Measurements from ENCODE around the gene CARM1. TPM values are rescaled to one million over a fixed set of nuclear protein-coding genes. Genes with fewer than 3 reads are reported as not detected.
A peak's percentile ranks its signal among the peaks of the same experiment; 100 is the strongest.

The CARM1 gene
- total RNA-seq (2014; rRNA removed; shearing (Covaris generic)) (118 and 125 TPM in 2 replicates), polyA plus RNA-seq (2016; fragmentation: Nextera tagmentation; extraction: Ambion mirVana) (40.3 and 43.3 TPM in 2 replicates)
- long read RNA-seq, partial matches to known transcripts = 0 of 5 reads
- long read RNA-seq, other reads (novel, unspliced or antisense) = 5 of 5 reads

DNA sequence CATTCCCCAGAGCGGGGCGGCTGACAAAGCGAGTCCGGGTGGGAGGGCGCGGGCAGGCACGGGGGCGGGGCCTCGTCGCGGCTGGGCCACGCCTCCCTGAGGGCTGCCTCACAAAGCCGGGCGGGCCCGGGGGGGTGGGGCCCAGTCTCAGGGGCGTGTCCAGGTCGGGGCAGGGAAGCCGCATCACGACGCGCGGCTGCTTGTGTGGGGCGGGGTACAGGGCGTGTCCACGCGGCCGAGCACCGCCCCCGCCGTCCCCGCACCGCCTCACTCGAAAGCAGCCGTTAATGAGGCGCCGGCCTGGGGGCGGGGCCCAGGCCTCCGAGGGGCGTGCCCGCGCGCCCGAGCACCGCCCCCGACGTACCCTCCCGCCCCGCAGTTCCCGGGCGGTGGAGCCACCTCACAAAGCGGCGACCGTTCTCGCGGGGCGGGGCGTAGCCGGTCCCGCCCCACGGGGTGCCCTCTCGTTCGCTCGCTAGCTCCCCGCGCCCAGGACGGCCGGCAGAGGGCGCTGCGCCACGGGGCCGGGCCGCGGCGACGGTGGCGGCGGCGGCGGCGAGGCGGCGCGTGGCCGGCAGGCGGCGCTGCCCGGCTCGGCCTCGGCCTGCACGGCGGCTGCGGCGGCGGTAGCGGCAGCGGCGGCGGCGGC is at the start of gene CARM1:
TSS of gene CARM1 (plus strand) at position 599 of the 649 bp plus-strand sequence. CDS start 150 bp downstream, outside the sequence.
- peak; percentile 77 for ATAC-seq

More for the DNA sequence above, at the start of gene CARM1:
- H3K9me3 Mint-ChIP-seq = no peaks in the 10 kb centered on the region; the same call in 2 of the 3 replicates
- Histone ChIP-seq H3K79me2 (replicated peaks; ENCODE audit: insufficient read depth) (peaks cover 44% of the 10 kb centered on the region), H4K20me1 (replicated peaks; ENCODE audit: insufficient read depth) (peaks cover 6% of the 10 kb centered on the region; the same call in 1 of the 2 replicates), H3K36me3 (ENCODE audit: insufficient read depth) (no peaks in the 10 kb centered on the region), H2AFZ (peak within 1 kb of the TSS; percentile 93), H3K4me3 (peak within 1 kb of the TSS; percentile 83), H3K9me2 (ENCODE audit: insufficient read depth) (no peaks in the 10 kb centered on the region), H3K4me1 (ENCODE audit: insufficient read depth) (peaks cover 21% of the 10 kb centered on the region), H3K4me2 (peak within 1 kb of the TSS; percentile 95), H3K27me3 (ENCODE audit: insufficient read depth) (no peaks in the 10 kb centered on the region), H3K27ac (ENCODE audit: low read depth) (peak within 1 kb of the TSS; percentile 100), H3F3A (replicated peaks; ENCODE audit: low read depth) (peaks cover 23% of the 10 kb centered on the region; the same call in 1 of the 2 replicates)
- TF ChIP-seq, protein P1, sequence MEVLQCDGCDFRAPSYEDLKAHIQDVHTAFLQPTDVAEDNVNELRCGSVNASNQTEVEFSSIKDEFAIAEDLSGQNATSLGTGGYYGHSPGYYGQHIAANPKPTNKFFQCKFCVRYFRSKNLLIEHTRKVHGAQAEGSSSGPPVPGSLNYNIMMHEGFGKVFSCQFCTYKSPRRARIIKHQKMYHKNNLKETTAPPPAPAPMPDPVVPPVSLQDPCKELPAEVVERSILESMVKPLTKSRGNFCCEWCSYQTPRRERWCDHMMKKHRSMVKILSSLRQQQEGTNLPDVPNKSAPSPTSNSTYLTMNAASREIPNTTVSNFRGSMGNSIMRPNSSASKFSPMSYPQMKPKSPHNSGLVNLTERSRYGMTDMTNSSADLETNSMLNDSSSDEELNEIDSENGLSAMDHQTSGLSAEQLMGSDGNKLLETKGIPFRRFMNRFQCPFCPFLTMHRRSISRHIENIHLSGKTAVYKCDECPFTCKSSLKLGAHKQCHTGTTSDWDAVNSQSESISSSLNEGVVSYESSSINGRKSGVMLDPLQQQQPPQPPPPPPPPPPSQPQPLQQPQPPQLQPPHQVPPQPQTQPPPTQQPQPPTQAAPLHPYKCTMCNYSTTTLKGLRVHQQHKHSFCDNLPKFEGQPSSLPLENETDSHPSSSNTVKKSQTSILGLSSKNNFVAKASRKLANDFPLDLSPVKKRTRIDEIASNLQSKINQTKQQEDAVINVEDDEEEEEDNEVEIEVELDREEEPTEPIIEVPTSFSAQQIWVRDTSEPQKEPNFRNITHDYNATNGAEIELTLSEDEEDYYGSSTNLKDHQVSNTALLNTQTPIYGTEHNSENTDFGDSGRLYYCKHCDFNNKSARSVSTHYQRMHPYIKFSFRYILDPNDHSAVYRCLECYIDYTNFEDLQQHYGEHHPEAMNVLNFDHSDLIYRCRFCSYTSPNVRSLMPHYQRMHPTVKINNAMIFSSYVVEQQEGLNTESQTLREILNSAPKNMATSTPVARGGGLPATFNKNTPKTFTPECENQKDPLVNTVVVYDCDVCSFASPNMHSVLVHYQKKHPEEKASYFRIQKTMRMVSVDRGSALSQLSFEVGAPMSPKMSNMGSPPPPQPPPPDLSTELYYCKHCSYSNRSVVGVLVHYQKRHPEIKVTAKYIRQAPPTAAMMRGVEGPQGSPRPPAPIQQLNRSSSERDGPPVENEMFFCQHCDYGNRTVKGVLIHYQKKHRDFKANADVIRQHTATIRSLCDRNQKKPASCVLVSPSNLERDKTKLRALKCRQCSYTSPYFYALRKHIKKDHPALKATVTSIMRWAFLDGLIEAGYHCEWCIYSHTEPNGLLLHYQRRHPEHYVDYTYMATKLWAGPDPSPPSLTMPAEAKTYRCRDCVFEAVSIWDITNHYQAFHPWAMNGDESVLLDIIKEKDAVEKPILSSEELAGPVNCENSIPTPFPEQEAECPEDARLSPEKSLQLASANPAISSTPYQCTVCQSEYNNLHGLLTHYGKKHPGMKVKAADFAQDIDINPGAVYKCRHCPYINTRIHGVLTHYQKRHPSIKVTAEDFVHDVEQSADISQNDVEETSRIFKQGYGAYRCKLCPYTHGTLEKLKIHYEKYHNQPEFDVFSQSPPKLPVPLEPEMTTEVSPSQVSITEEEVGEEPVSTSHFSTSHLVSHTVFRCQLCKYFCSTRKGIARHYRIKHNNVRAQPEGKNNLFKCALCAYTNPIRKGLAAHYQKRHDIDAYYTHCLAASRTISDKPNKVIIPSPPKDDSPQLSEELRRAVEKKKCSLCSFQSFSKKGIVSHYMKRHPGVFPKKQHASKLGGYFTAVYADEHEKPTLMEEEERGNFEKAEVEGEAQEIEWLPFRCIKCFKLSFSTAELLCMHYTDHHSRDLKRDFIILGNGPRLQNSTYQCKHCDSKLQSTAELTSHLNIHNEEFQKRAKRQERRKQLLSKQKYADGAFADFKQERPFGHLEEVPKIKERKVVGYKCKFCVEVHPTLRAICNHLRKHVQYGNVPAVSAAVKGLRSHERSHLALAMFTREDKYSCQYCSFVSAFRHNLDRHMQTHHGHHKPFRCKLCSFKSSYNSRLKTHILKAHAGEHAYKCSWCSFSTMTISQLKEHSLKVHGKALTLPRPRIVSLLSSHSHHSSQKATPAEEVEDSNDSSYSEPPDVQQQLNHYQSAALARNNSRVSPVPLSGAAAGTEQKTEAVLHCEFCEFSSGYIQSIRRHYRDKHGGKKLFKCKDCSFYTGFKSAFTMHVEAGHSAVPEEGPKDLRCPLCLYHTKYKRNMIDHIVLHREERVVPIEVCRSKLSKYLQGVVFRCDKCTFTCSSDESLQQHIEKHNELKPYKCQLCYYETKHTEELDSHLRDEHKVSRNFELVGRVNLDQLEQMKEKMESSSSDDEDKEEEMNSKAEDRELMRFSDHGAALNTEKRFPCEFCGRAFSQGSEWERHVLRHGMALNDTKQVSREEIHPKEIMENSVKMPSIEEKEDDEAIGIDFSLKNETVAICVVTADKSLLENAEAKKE (CRISPR knock-in tag; IDR thresholded peaks at IDR 0.05) = no peak
- TF ChIP-seq JUNB (IDR thresholded peaks at IDR 0.05; ENCODE audit: unreplicated experiment) (no peak), ZNF331 (CRISPR knock-in tag; IDR thresholded peaks at IDR 0.05; ENCODE audit: low read depth) (no peak), STAT1 (IDR thresholded peaks at IDR 0.05; ENCODE audit: unreplicated experiment) (peak; percentile 82), CREB1 (CRISPR knock-in tag; IDR thresholded peaks at IDR 0.05; ENCODE audit: low read depth) (peak; percentile 89)
- TF ChIP-seq, protein P2, sequence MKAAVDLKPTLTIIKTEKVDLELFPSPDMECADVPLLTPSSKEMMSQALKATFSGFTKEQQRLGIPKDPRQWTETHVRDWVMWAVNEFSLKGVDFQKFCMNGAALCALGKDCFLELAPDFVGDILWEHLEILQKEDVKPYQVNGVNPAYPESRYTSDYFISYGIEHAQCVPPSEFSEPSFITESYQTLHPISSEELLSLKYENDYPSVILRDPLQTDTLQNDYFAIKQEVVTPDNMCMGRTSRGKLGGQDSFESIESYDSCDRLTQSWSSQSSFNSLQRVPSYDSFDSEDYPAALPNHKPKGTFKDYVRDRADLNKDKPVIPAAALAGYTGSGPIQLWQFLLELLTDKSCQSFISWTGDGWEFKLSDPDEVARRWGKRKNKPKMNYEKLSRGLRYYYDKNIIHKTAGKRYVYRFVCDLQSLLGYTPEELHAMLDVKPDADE (IDR thresholded peaks at IDR 0.05) = no peak
- TF ChIP-seq, protein P3, sequence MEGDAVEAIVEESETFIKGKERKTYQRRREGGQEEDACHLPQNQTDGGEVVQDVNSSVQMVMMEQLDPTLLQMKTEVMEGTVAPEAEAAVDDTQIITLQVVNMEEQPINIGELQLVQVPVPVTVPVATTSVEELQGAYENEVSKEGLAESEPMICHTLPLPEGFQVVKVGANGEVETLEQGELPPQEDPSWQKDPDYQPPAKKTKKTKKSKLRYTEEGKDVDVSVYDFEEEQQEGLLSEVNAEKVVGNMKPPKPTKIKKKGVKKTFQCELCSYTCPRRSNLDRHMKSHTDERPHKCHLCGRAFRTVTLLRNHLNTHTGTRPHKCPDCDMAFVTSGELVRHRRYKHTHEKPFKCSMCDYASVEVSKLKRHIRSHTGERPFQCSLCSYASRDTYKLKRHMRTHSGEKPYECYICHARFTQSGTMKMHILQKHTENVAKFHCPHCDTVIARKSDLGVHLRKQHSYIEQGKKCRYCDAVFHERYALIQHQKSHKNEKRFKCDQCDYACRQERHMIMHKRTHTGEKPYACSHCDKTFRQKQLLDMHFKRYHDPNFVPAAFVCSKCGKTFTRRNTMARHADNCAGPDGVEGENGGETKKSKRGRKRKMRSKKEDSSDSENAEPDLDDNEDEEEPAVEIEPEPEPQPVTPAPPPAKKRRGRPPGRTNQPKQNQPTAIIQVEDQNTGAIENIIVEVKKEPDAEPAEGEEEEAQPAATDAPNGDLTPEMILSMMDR (conservative IDR thresholded peaks at IDR 0.05; ENCODE audit: low read depth in 2 of 2) = peak in 1 of 2 experiments; percentile 83; a peak in 2 of 4 replicates
- H3K4me3 Mint-ChIP-seq = peak within 1 kb of the TSS; percentile 82
- DNase-seq (ENCODE audit: low spot score) = peak; percentile 96
- H3K27ac Mint-ChIP-seq = peak within 1 kb of the TSS; percentile 97
- H3K27me3 Mint-ChIP-seq (ENCODE audit: insufficient read depth, low read depth, poor library complexity) = peaks cover 16% of the 10 kb centered on the region
- peaks cover 19% of the 10 kb centered on the region for H3K4me1 Mint-ChIP-seq
- H3K36me3 Mint-ChIP-seq (ENCODE audit: low read depth) = peaks cover 10% of the 10 kb centered on the region; the same call in 1 of the 3 replicates
